ENCODE data around the gene FAM13B. TPM values are rescaled to one million over a fixed set of nuclear protein-coding genes. Genes with fewer than 3 reads are reported as not detected.

FAM13B gene
- total and polyA plus RNA-seq, 2 of the 8 experiments (the other 6 are each of a cell fraction or from before 2014, with no cell fraction given) = 6.4 to 17.0 TPM

DNA sequence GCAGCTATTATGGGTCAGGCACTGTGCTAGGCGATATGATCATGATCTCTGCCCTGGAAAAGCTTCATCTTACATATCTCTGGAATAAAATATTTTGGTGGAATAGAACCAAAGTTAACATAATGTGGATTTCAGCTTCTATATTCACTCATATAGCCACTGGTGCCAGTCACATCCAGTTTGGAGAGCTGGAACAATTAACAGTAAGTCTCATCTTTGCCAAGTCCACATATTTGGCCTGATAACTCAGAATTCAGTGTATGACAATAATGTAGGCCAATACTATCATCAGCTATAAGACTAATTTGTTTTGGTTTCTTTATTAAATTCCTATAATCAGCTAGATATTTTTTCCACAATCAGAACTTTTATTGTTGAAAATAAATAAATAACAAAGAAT, 5.9 kb upstream of the FAM13B start:
- Histone ChIP-seq H3K27ac (ENCODE audit: low read depth, low read length) (no peak overlapping the region), H2AFZ (ENCODE audit: low read length) (no peak overlapping the region), H4K5ac (ENCODE audit: insufficient read length, low read depth, low read length) (no peak overlapping the region), H4K8ac (ENCODE audit: extremely low read depth, insufficient read depth, low read length) (no peak overlapping the region), H3K4ac (replicated peaks; ENCODE audit: insufficient read length, low read depth, low read length) (no peak overlapping the region), H4K20me1 (replicated peaks in 1 of 2; ENCODE audit: control insufficient read depth in 1 of 2, insufficient read depth in 2 of 2, low read length in 2 of 2) (no peaks in the 10 kb centered on the region), H4K91ac (replicated peaks; ENCODE audit: insufficient read length, low read length) (no peak overlapping the region), H3K79me1 (ENCODE audit: low read depth, low read length) (no peaks in the 10 kb centered on the region), H3K4me3 (ENCODE audit: extremely low read depth in 1 of 4, insufficient read depth in 2 of 4, low read depth in 3 of 4, low read length in 4 of 4) (no peak overlapping the region), H3K9ac (replicated peaks in 1 of 4; ENCODE audit: extremely low read depth in 1 of 4, low read depth in 3 of 4, low read length in 3 of 4) (no peak overlapping the region), H3K9me3 (ENCODE audit: insufficient read depth in 2 of 2, low read depth in 1 of 2, low read length in 1 of 2) (no peaks in the 10 kb centered on the region), H3K23ac (ENCODE audit: insufficient read length) (no peak overlapping the region), H3K27me3 (replicated peaks in 1 of 4; ENCODE audit: control insufficient read depth in 3 of 4, extremely low read depth in 1 of 4, insufficient read depth in 3 of 4, low read length in 3 of 4) (no peaks in the 10 kb centered on the region; a peak in 2 of 7 replicates), H2BK20ac (ENCODE audit: low read length) (no peak overlapping the region), H3K56ac (replicated peaks; ENCODE audit: insufficient read length, low read depth, low read length) (no peak overlapping the region), H2BK12ac (ENCODE audit: low read depth, low read length) (no peak overlapping the region), H3K18ac (ENCODE audit: extremely low read depth, low read length) (no peak overlapping the region), H3K23me2 (ENCODE audit: low read depth, low read length) (no peaks in the 10 kb centered on the region), H2BK120ac (replicated peaks; ENCODE audit: low read depth, low read length) (no peak overlapping the region), H3K14ac (ENCODE audit: insufficient read length) (no peak overlapping the region), H3K79me2 (ENCODE audit: control insufficient read depth in 1 of 2, insufficient read depth in 2 of 2, low read length in 2 of 2) (no peaks in the 10 kb centered on the region), H2BK5ac (ENCODE audit: low read depth, low read length) (no peak overlapping the region), H3K4me2 (ENCODE audit: insufficient read depth in 1 of 2, low read depth in 2 of 2, low read length in 2 of 2) (no peak overlapping the region), H3K36me3 (ENCODE audit: control insufficient read depth in 2 of 4, insufficient read depth in 4 of 4, low read length in 3 of 4) (no peaks in the 10 kb centered on the region), H3K4me1 (replicated peaks in 1 of 4; ENCODE audit: control insufficient read depth in 3 of 4, insufficient read depth in 4 of 4, low read length in 3 of 4) (peaks cover 1 to 2% (median 1%) of the 10 kb centered on the region in 4 experiments; a peak in 3 of 7 replicates), H2AK5ac (ENCODE audit: low read depth, low read length) (no peak overlapping the region), H2BK15ac (ENCODE audit: low read length) (no peak overlapping the region)
- CTCF ChIA-PET (ENCODE audit: partially characterized antibody) = interaction anchor here (0.5 to 12.1 kb wide), 10 partner anchors 17 to 410 kb away, joined by 3 to 179 read pairs (median 4); no protein-coding TSS in a partner anchor
- WGBS, 2 experiments (ENCODE audit: extremely low coverage in 1 of 2, insufficient coverage in 1 of 2, insufficient read length in 1 of 2, insufficient replicate concordance in 2 of 2, low coverage in 1 of 2, low lambda C conversion rate in 2 of 2, missing lambda C conversion rate in 1 of 2) = 84% methylated on average over 1 of the region's 1 CpG; no CpG with 5 or more reads in 1 of the 2 experiments
- TF ChIP-seq CBX8 (IDR thresholded peaks at IDR 0.05; ENCODE audit: borderline replicate concordance, low read depth, low read length) = no peak
- no peak for TF ChIP-seq TEAD4 (IDR thresholded peaks at IDR 0.05; ENCODE audit: low read depth, low read length)
- no peak for TF ChIP-seq TAF1 (IDR thresholded peaks at IDR 0.05; ENCODE audit: low read depth, low read length)
- TF ChIP-seq FOSL1 (IDR thresholded peaks at IDR 0.05; ENCODE audit: insufficient read depth, low read depth, low read length) = no peak
- FAIRE-seq (no peak), DNase-seq (ENCODE audit: low read depth in 1 of 2, low spot score in 2 of 2) (no peak)
- POLR2A ChIA-PET (ENCODE audit: partially characterized antibody) = interaction anchor here (1.3 kb wide), 1 partner anchor 285 kb away, joined by 3 read pairs; no protein-coding TSS in a partner anchor

All from H1 (cell line).